ENCODE results near the gene TAF1L.
"Not testable (repeated sequence)": the region's sequence is repeated elsewhere in the genome, so short reads cannot be mapped to it uniquely, and the experiment has no call there.

TAF1L gene

GRCh38 chr9:32603914-32604852 is 31.3 kb downstream of the TAF1L start:
- H3K9me3 Mint-ChIP-seq = peaks cover under 1% of the 10 kb centered on the region

GRCh38 chr9:32599021-32599420 is 36.4 kb downstream of the TAF1L start:
- Mint-ChIP-seq H3K4me1 (peaks cover 14% of the 10 kb centered on the region), H3K9me3 (peaks cover 11% of the 10 kb centered on the region)
- H3K27me3 Mint-ChIP-seq (ENCODE audit: low read depth); H3K4me3 Mint-ChIP-seq; H3K36me3 Mint-ChIP-seq (ENCODE audit: low read depth); H3K27ac Mint-ChIP-seq: not testable (repeated sequence)

More at GRCh38 chr9:32603914-32604852, 31.3 kb downstream of the TAF1L start:
- Mint-ChIP-seq H3K36me3 (ENCODE audit: low read depth) (no peaks in the 10 kb centered on the region), H3K4me3 (no peak overlapping the region), H3K4me1 (peaks cover 14% of the 10 kb centered on the region), H3K27me3 (ENCODE audit: low read depth) (peaks cover 12% of the 10 kb centered on the region), H3K27ac (no peak overlapping the region)
- no peak for TF ChIP-seq CTCF (IDR thresholded peaks at IDR 0.05; ENCODE audit: unreplicated experiment in 3 of 3)

GRCh38 chr9:32596936-32597335 is 38.5 kb downstream of the TAF1L start:
- Mint-ChIP-seq H3K9me3 (peaks cover 11% of the 10 kb centered on the region), H3K36me3 (ENCODE audit: low read depth) (no peaks in the 10 kb centered on the region), H3K27ac (no peak overlapping the region), H3K4me3 (no peak overlapping the region), H3K27me3 (ENCODE audit: low read depth) (peaks cover 9% of the 10 kb centered on the region), H3K4me1 (peaks cover under 1% of the 10 kb centered on the region)
- TF ChIP-seq CTCF (IDR thresholded peaks at IDR 0.05; ENCODE audit: unreplicated experiment in 3 of 3) = no peak

DNA sequence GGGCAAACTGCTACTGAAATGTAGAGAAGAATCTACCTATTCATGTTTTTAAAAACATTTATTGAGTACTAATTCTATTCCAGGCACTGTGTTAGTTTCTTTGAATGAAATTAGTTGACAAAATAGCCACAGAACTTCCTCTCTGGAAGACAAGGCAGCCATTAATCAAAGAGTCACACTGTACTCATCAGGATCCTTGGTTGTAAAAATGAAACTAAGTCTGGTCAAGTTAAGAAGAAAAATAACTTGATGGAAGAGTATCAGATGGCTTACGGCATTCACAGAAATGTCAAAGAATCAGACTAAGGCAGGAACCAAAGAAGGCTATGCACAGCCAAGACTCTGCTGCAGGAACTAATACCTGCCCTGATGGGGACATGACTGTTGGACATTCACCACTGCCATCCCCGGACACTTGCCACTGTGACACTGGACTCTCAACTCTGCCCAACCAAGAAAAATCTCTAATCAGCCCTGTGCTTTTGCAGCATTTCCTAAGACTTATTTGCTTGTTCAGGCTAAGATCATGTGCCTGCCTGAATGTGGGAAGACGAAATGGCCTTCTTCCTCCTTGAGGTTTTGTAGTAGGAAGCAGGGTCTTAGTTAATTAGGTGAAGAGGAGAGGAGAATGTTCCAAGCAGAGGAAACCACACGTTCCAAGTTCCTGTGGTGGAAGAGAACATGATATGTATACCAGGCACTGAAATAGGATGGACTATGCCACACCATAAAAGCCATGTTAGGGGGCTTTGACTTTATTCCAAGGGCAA is 39.2 kb downstream of the TAF1L start:
- H3K9me3 Mint-ChIP-seq = peaks cover 11% of the 10 kb centered on the region
- H3K4me1 Mint-ChIP-seq = no peaks in the 10 kb centered on the region
- no peak overlapping the region for H3K4me3 Mint-ChIP-seq
- no peaks in the 10 kb centered on the region for H3K36me3 Mint-ChIP-seq (ENCODE audit: low read depth)
- TF ChIP-seq CTCF (IDR thresholded peaks at IDR 0.05; ENCODE audit: unreplicated experiment in 3 of 3) = no peak
- peaks cover 5% of the 10 kb centered on the region for H3K27me3 Mint-ChIP-seq (ENCODE audit: low read depth)
- no peak overlapping the region for H3K27ac Mint-ChIP-seq

DNA sequence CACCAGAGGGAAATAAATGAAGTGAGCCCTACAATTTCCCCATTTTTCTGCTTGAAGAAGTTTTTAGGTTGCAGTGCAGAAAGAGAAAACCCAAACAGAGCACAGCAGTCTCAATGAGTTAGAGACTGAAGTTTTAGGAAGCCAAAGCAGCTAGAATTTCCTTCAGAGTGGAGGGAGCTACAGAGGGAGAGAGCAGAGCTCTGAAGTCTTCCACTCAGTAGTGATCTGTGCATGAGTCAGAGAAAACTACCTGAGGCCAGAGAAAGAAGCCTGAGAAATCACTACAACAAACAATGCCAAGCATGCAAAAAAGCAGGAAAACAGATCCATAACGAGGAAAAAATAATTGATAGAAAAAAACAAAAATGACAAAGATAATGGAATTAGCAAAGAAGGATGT is 44.6 kb downstream of the TAF1L start:
- Mint-ChIP-seq H3K9me3 (no peaks in the 10 kb centered on the region), H3K27me3 (ENCODE audit: low read depth) (no peaks in the 10 kb centered on the region), H3K4me3 (no peak overlapping the region), H3K36me3 (ENCODE audit: low read depth) (no peaks in the 10 kb centered on the region), H3K27ac (peak overlapping the region; percentile 28 to 58 (median 51)), H3K4me1 (peaks cover 19% of the 10 kb centered on the region)
- no peak for TF ChIP-seq CTCF (IDR thresholded peaks at IDR 0.05; ENCODE audit: unreplicated experiment in 3 of 3)

- Mint-ChIP-seq H3K4me1 (peaks cover 19% of the 10 kb centered on the region), H3K27me3 (ENCODE audit: low read depth) (no peaks in the 10 kb centered on the region), H3K27ac (peak overlapping the region; percentile 28 to 58 (median 51)), H3K9me3 (no peaks in the 10 kb centered on the region), H3K36me3 (ENCODE audit: low read depth) (no peaks in the 10 kb centered on the region), H3K4me3 (peak overlapping the region in 1 of 3 experiments; percentile 25)
- no peak for TF ChIP-seq CTCF (IDR thresholded peaks at IDR 0.05; ENCODE audit: unreplicated experiment in 3 of 3)
These were observed 45.0 kb downstream of the TAF1L start for GRCh38 chr9:32590476-32590875.

Measured in nephron (organoid).